ENCODE results near the gene USP6NL. TPM values are rescaled to one million over a fixed set of nuclear protein-coding genes. Genes with fewer than 3 reads are reported as not detected.

The USP6NL gene
- total RNA-seq, 1 experiment from 2014 or later = 24.6 TPM

GRCh38 chr10:11431216-11431555 lies 180.3 kb downstream of the USP6NL start (continued):
- TF ChIP-seq REST (IDR thresholded peaks at IDR 0.05; ENCODE audit: low read depth) = no peak
- TF ChIP-seq POLR2AphosphoS5 (IDR thresholded peaks at IDR 0.05; ENCODE audit: low read depth, low read length) = no peak
- TF ChIP-seq POLR2A (IDR thresholded peaks at IDR 0.05; ENCODE audit: borderline replicate concordance, extremely low read depth, insufficient read depth, insufficient read length) = no peak
- TF ChIP-seq SRF (IDR thresholded peaks at IDR 0.05; ENCODE audit: low read depth) = no peak
- no peak for TF ChIP-seq ZNF274 (IDR thresholded peaks at IDR 0.05; ENCODE audit: low read depth, low read length)

GRCh38 chr10:11430421-11431215 lies 180.8 kb downstream of the USP6NL start:
- no peaks in the 10 kb centered on the region for H3K36me3 ChIP-seq (ENCODE audit: control insufficient read depth in 1 of 2, insufficient read depth in 2 of 2, low read length in 2 of 2)
- no peak for ATAC-seq
- H3K9me2 ChIP-seq (ENCODE audit: insufficient read depth) = no peaks in the 10 kb centered on the region

More at GRCh38 chr10:11430421-11431215, 180.8 kb downstream of the USP6NL start:
- BruUV-seq (replicated peaks) = no TSS peak
- Histone ChIP-seq H3K4me3 (replicated peaks in 1 of 2; ENCODE audit: low read depth in 1 of 2, low read length in 2 of 2) (no peak overlapping the region), H4K20me1 (ENCODE audit: insufficient read depth) (no peaks in the 10 kb centered on the region), H3K27ac (ENCODE audit: low read depth, low read length) (no peak overlapping the region), H2AFZ (ENCODE audit: low read depth, low read length, poor library complexity, severe bottlenecking) (no peak overlapping the region), H3K27me3 (ENCODE audit: insufficient read depth, low read length) (no peaks in the 10 kb centered on the region), H3K79me2 (ENCODE audit: insufficient read depth, low read length) (no peaks in the 10 kb centered on the region), H3K4me2 (ENCODE audit: low read length) (no peak overlapping the region), H3K9me3 (ENCODE audit: control insufficient read depth in 1 of 2, insufficient read depth in 1 of 2, low read depth in 1 of 2, low read length in 2 of 2) (no peaks in the 10 kb centered on the region), H3K9ac (ENCODE audit: low read length) (no peak overlapping the region), H3K4me1 (ENCODE audit: control insufficient read depth in 1 of 2, insufficient read depth in 2 of 2, low read length in 2 of 2) (no peaks in the 10 kb centered on the region)
- no peak for DNase-seq (ENCODE audit: low read depth, low spot score)
- intact Hi-C loops (cut with micrococcal nuclease) = no loop called here
- ChIA-PET POLR2A (no interaction called here), CTCF (no interaction called here), RAD21 (ENCODE audit: low non-redundant PET in 1 of 2, low total read pairs in 2 of 2, uncharacterized antibody in 2 of 2, unreplicated experiment in 2 of 2) (no interaction called here)
- TF ChIP-seq EZH2 (IDR thresholded peaks at IDR 0.05) (no peak), ELF1 (IDR thresholded peaks at IDR 0.05; ENCODE audit: borderline replicate concordance, low read depth) (no peak), ZFX (IDR thresholded peaks at IDR 0.05) (no peak), ATF3 (IDR thresholded peaks at IDR 0.05) (no peak), POLR2AphosphoS5 (IDR thresholded peaks at IDR 0.05; ENCODE audit: low read depth, low read length) (no peak), CBX3 (IDR thresholded peaks at IDR 0.05; ENCODE audit: low read depth) (no peak), ZNF274 (IDR thresholded peaks at IDR 0.05; ENCODE audit: low read depth, low read length) (no peak), EZH2phosphoT487 (IDR thresholded peaks at IDR 0.05; ENCODE audit: borderline replicate concordance) (no peak), TCF7L2 (IDR thresholded peaks at IDR 0.05; ENCODE audit: borderline replicate concordance, extremely low read depth, insufficient read depth, insufficient read length) (no peak), POLR2A (IDR thresholded peaks at IDR 0.05; ENCODE audit: borderline replicate concordance, extremely low read depth, insufficient read depth, insufficient read length) (no peak), EGR1 (IDR thresholded peaks at IDR 0.05; ENCODE audit: low read depth) (no peak), MAX (IDR thresholded peaks at IDR 0.05) (no peak)
- TF ChIP-seq, protein P1, sequence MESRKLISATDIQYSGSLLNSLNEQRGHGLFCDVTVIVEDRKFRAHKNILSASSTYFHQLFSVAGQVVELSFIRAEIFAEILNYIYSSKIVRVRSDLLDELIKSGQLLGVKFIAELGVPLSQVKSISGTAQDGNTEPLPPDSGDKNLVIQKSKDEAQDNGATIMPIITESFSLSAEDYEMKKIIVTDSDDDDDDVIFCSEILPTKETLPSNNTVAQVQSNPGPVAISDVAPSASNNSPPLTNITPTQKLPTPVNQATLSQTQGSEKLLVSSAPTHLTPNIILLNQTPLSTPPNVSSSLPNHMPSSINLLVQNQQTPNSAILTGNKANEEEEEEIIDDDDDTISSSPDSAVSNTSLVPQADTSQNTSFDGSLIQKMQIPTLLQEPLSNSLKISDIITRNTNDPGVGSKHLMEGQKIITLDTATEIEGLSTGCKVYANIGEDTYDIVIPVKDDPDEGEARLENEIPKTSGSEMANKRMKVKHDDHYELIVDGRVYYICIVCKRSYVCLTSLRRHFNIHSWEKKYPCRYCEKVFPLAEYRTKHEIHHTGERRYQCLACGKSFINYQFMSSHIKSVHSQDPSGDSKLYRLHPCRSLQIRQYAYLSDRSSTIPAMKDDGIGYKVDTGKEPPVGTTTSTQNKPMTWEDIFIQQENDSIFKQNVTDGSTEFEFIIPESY (IDR thresholded peaks at IDR 0.05; ENCODE audit: extremely low read depth, insufficient replicate concordance, low read length) = no peak
